SU-DHL-6 (cell line): ENCODE measurements around the gene RASD2.

ENCODE experiments used
- H2AFZ ChIP-seq: fragments of 200-600 bp; sonication (generic); 2 replicates; pipeline ENCODE4 v1.6.1; 2014; ENCODE audit warnings: low read depth, mild to moderate bottlenecking, moderate library complexity, mixed read lengths, antibody characterized with exemption, low read length; ENCODE audit not compliant: severe bottlenecking
- H3F3A ChIP-seq: fragments of 200-600 bp; shearing (Covaris generic); 2 replicates; pipeline ENCODE4 v1.6.0; 2016; ENCODE audit warnings: antibody characterized with exemption, mild to moderate bottlenecking; ENCODE audit not compliant: insufficient read depth
- H3K27ac ChIP-seq: fragments of 200-600 bp; sonication (generic); 2 replicates; pipeline ENCODE4 v1.5.1; 2016; ENCODE audit warnings: low read depth, mild to moderate bottlenecking, low read length, moderate library complexity, mixed read lengths
- H3K27me3 ChIP-seq: fragments of 200-600 bp; sonication (generic), shearing (Covaris generic); 2 replicates; pipeline ENCODE4 v1.6.0; 2014; ENCODE audit warnings: mild to moderate bottlenecking, low read length
- H3K36me3 ChIP-seq: fragments of 200-600 bp; sonication (generic); 2 replicates; pipeline ENCODE4 v1.6.1; 2014; ENCODE audit warnings: mild to moderate bottlenecking, low read length, mixed read lengths
- H3K4me2 ChIP-seq: fragments of 300-600, 200-600 bp; shearing (Covaris generic), sonication (generic); 2 replicates; pipeline ENCODE4 v1.6.0; 2014; ENCODE audit warnings: low read length, low read depth, mild to moderate bottlenecking; ENCODE audit not compliant: poor library complexity, severe bottlenecking
- H3K4me3 ChIP-seq: fragments of 200-600 bp; sonication (generic); 2 replicates; pipeline ENCODE4 v1.5.1; 2014; ENCODE audit warnings: antibody characterized with exemption, low read length, mild to moderate bottlenecking, mixed read lengths; ENCODE audit not compliant: insufficient read depth, poor library complexity, severe bottlenecking
- H3K79me2 ChIP-seq: fragments of 200-600 bp; sonication (generic); 2 replicates; pipeline ENCODE4 v1.6.1; 2014; ENCODE audit warnings: mild to moderate bottlenecking, low read length, moderate library complexity; ENCODE audit not compliant: insufficient read depth
- H3K9ac ChIP-seq: fragments of 200-600 bp; sonication (generic); 2 replicates; pipeline ENCODE4 v1.7.0; 2014; ENCODE audit warnings: mild to moderate bottlenecking, low read length
- H3K9me2 ChIP-seq: fragments of 200-600 bp; sonication (generic); replicated peaks from 2 replicates; pipeline ENCODE4 v1.6.1; 2014; ENCODE audit warnings: low read length; ENCODE audit not compliant: insufficient read depth
- H3K9me3 ChIP-seq: fragments of 200-600 bp; sonication (generic); 2 replicates; pipeline ENCODE4 v1.6.1; 2014; ENCODE audit warnings: low read length, mixed read lengths; ENCODE audit not compliant: insufficient read depth
- H4K20me1 ChIP-seq: fragments of 200-600 bp; sonication (generic); 2 replicates; pipeline ENCODE4 v1.6.1; 2014; ENCODE audit warnings: low read depth, mild to moderate bottlenecking, antibody characterized with exemption, low read length, moderate library complexity, mixed read lengths
- EZH2phosphoT487 ChIP-seq: fragments of 200-600 bp; sonication (generic), shearing (Covaris generic); conservative IDR thresholded peaks from 2 replicates; pipeline ENCODE4 v1.6.1; 2018; ENCODE audit warnings: mild to moderate bottlenecking, antibody characterized with exemption, low read length, moderate library complexity, mixed read lengths
- TF ChIP-seq, protein P1 (sequence below): fragments of 200-600 bp; sonication (generic); IDR thresholded peaks from one replicate; pipeline ENCODE4 v1.5.1; 2017; ENCODE audit warnings: antibody characterized with exemption, mild to moderate bottlenecking, low read length, moderate library complexity; ENCODE audit not compliant: insufficient read depth, poor library complexity, severe bottlenecking

Gene RASD2

DNA sequence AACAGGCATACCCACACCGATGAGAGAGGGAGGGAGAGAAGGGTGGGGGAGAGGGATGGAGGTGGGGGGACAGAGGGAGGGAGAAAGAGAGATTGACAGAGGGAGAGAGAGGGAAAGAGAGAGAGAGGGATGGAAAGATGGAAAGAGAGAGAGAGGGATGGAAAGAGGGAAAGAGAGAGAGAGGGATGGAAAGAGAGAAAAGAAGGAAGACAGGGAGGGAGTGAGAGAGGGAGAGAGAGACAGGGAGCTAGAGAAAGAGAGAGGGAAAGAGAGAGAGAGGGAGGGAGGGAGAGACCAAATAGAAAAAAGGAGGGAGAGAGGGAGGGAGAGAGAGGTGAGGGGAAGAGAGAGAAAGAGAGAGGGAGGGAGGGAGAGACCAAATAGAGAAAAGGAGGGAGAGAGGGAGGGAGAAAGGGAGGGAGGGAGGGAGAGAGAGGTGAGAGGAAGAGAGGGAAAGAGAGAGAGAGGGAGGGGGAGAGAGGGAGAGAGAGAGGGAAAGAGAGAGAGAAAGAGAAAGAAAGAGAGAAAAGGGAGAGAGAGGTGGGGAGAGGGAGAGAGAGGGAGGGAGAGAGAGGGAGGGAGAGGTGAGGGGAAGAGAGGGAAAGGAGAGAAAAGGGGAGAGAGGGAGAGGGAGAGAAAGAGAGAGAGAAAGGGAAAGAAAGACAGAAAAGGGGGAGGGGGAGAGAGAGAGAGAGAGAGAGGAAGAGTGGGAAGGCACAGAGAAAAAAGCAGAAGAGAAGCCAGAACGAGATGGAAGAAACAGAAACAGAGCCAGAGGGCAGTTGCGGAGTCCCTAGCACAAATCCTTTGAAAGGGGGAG, 52.6 kb downstream of the RASD2 start:
- TF ChIP-seq, protein P1, sequence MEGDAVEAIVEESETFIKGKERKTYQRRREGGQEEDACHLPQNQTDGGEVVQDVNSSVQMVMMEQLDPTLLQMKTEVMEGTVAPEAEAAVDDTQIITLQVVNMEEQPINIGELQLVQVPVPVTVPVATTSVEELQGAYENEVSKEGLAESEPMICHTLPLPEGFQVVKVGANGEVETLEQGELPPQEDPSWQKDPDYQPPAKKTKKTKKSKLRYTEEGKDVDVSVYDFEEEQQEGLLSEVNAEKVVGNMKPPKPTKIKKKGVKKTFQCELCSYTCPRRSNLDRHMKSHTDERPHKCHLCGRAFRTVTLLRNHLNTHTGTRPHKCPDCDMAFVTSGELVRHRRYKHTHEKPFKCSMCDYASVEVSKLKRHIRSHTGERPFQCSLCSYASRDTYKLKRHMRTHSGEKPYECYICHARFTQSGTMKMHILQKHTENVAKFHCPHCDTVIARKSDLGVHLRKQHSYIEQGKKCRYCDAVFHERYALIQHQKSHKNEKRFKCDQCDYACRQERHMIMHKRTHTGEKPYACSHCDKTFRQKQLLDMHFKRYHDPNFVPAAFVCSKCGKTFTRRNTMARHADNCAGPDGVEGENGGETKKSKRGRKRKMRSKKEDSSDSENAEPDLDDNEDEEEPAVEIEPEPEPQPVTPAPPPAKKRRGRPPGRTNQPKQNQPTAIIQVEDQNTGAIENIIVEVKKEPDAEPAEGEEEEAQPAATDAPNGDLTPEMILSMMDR, result no peak
- TF ChIP-seq EZH2phosphoT487, result no peak
- H3K79me2 ChIP-seq, result no peaks in the 10 kb centered on the region
- H3K36me3 ChIP-seq, result no peaks in the 10 kb centered on the region
- no peaks in the 10 kb centered on the region for H3K9me3 ChIP-seq
- H4K20me1 ChIP-seq, result no peaks in the 10 kb centered on the region
- no peak overlapping the region for H3K4me3 ChIP-seq
- H3K4me2 ChIP-seq, result no peak overlapping the region
- H3K9me2 ChIP-seq, result no peaks in the 10 kb centered on the region
- no peaks in the 10 kb centered on the region for H3F3A ChIP-seq
- H3K27ac ChIP-seq, result no peak overlapping the region
- no peak overlapping the region for H2AFZ ChIP-seq
- no peaks in the 10 kb centered on the region for H3K27me3 ChIP-seq
- no peak overlapping the region for H3K9ac ChIP-seq

DNA sequence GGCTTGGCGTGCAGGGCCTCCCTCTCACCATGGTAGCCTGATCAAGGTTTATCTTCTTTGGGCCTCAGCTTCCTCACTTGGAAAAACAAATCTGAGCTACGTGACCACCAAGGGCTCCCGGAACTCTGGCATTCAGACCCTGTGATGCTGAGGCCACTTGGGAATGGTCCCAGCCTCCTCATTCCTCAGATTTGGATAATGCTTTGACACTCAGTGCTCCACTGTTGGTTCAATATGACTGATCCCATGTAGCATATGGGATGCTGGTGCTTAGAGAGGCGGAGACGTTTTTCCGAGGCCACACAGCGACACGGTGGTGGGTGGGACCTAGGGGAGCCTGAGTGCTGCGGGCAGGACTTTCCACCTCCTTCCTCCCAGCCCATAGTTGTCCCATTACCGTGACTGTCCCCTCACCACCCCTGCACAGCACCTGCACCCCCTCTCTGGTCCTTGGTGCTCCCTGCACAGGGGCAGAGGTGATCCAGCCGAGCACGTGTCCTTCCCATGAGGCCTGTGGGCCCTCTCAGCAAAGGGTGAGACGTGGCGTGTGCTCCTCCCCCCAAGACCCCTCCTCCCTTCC, 53.4 kb downstream of the RASD2 start:
- TF ChIP-seq EZH2phosphoT487, result no peak
- TF ChIP-seq, protein P1, result no peak
- H3K9ac ChIP-seq, result no peak overlapping the region
- H3K27ac ChIP-seq, result no peak overlapping the region
- H3K4me2 ChIP-seq, result no peak overlapping the region
- H3K36me3 ChIP-seq, result no peaks in the 10 kb centered on the region
- H3F3A ChIP-seq, result no peaks in the 10 kb centered on the region
- H3K4me3 ChIP-seq, result no peak overlapping the region
- no peaks in the 10 kb centered on the region for H3K9me3 ChIP-seq
- H3K9me2 ChIP-seq, result no peaks in the 10 kb centered on the region
- no peaks in the 10 kb centered on the region for H3K79me2 ChIP-seq
- no peaks in the 10 kb centered on the region for H3K27me3 ChIP-seq
- no peak overlapping the region for H2AFZ ChIP-seq
- H4K20me1 ChIP-seq, result no peaks in the 10 kb centered on the region

DNA sequence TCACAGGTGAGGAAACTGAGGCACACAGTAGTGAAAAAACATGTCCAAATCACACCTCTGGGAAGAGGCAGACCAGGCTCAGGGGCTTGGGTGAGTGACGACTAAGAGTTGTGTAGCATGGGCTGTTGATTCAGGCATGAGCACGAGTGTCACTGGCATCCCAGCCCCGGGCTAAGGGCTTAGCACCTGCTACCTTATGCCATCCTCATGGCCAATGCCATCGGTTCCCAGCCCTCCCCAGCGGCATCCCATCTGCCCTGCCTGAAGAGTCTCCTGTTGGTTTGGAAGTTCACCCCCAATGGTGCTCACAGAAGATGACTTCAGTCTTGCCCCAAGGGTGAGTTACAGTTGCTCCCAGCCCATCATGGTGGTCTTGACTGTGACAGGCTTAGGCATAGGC, 54.1 kb downstream of the RASD2 start:
- no peaks in the 10 kb centered on the region for H4K20me1 ChIP-seq
- TF ChIP-seq, protein P1, result no peak
- TF ChIP-seq EZH2phosphoT487, result no peak
- no peaks in the 10 kb centered on the region for H3F3A ChIP-seq
- H3K36me3 ChIP-seq, result no peaks in the 10 kb centered on the region
- no peak overlapping the region for H3K4me2 ChIP-seq
- H3K9me2 ChIP-seq, result no peaks in the 10 kb centered on the region
- no peaks in the 10 kb centered on the region for H3K79me2 ChIP-seq
- H2AFZ ChIP-seq, result no peak overlapping the region
- H3K27ac ChIP-seq, result no peak overlapping the region
- H3K9me3 ChIP-seq, result no peaks in the 10 kb centered on the region
- no peak overlapping the region for H3K4me3 ChIP-seq
- no peaks in the 10 kb centered on the region for H3K27me3 ChIP-seq
- H3K9ac ChIP-seq, result no peak overlapping the region
